GM12875 (cell line): ENCODE measurements around the gene RMND1.

ENCODE experiments used
- H3K4me3 ChIP-seq: one replicate; pipeline ENCODE4 v1.5.1; 2011; ENCODE audit warnings: low read depth, low read length, control low read depth
- TF ChIP-seq, protein P1 (sequence below): IDR thresholded peaks from 2 replicates; pipeline ENCODE4 v1.5.1; 2011; ENCODE audit warnings: low read depth, mild to moderate bottlenecking, control low read depth, inconsistent platforms, low read length, moderate library complexity, borderline replicate concordance; ENCODE audit not compliant: insufficient read depth

RMND1 gene

DNA sequence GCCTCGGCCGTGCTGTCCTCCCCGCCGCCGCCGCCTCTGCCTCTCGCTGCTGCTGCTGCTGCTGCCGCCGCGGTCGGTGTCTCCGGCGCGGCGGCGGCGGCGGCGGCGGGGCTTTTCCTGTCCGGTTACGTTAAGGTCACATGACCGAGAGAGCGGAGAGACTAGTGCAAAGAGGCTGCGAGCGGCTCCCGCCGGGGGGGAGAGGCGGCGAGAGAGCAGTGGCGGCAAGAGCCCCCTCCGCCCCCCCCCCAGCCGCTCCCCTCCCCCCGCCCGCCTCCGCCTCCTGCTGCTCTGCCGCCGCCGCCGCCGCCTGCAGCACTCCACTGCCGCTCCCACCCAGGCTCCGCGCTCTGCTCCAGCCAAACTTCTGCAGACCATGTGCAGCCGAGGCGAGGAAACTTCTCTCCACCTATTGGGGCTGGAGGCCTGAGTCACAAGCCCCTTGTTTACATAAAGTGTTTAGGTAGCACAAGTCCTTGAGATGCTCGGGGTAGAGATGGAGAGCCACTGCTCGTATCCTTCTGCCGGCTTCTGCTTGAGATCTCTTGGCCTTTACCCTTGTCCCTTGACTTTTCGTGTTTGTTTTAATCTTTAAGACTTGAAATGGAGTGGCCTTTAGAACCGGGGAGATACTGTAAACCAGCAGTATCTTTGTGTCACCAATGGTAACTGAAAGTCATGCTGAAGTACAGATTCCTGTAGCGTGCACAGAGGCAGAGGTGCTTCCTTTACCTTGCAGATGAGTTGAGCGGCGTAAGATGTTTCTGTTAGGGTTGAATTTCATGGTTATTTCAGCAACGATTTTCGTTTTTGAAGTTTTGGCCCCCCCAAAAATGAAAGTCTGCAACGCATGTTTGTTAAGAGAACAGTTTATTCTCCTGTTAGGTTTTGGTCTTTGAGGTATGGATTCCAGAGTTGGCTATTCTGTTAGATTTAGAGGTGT is 60.2 kb downstream of the RMND1 start, which contains the start of gene ZBTB2:
Gene ZBTB2 (minus strand): TSS at position 89 of the 943 bp plus-strand sequence. CDS start 17,922 bp downstream, outside the sequence.
- TF ChIP-seq, protein P1, sequence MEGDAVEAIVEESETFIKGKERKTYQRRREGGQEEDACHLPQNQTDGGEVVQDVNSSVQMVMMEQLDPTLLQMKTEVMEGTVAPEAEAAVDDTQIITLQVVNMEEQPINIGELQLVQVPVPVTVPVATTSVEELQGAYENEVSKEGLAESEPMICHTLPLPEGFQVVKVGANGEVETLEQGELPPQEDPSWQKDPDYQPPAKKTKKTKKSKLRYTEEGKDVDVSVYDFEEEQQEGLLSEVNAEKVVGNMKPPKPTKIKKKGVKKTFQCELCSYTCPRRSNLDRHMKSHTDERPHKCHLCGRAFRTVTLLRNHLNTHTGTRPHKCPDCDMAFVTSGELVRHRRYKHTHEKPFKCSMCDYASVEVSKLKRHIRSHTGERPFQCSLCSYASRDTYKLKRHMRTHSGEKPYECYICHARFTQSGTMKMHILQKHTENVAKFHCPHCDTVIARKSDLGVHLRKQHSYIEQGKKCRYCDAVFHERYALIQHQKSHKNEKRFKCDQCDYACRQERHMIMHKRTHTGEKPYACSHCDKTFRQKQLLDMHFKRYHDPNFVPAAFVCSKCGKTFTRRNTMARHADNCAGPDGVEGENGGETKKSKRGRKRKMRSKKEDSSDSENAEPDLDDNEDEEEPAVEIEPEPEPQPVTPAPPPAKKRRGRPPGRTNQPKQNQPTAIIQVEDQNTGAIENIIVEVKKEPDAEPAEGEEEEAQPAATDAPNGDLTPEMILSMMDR: no peak

DNA sequence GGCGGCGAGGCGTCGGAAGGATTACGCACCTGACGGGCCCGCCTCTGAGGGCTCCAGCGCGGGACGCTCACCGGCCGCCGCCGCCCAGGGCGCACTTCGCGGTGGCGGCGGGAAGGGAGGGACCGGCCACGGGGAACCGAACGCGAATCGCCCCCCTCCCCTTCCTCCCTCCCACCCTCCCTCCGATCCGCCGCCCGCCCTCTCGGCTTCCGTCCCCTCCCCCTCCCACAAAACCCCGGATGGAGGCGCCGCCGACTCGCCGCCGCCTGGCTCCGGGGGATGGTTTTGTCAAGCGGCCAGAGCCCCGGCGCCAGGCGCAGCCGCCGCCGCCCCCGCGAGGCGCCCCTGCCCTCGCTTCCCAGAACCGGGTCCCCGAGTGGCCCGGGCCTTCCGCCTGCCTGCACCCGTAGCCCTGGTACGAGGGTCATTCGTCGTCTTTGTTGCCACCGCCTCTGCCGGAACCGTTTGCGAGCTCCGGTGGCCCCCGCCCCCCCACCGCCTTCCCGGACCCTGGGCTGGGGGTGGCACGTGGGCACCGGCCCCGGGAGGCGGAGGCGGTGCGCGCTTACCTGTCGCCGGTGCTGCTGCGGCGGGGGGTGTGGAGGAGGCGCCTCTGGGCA is 61.0 kb downstream of the RMND1 start:
- peak overlapping the region; percentile 83 for H3K4me3 ChIP-seq
- TF ChIP-seq, protein P1: no peak

More for the DNA sequence above, 60.2 kb downstream of the RMND1 start, which contains the start of gene ZBTB2:
- H3K4me3 ChIP-seq: peak within 1 kb of the TSS; percentile 83

DNA sequence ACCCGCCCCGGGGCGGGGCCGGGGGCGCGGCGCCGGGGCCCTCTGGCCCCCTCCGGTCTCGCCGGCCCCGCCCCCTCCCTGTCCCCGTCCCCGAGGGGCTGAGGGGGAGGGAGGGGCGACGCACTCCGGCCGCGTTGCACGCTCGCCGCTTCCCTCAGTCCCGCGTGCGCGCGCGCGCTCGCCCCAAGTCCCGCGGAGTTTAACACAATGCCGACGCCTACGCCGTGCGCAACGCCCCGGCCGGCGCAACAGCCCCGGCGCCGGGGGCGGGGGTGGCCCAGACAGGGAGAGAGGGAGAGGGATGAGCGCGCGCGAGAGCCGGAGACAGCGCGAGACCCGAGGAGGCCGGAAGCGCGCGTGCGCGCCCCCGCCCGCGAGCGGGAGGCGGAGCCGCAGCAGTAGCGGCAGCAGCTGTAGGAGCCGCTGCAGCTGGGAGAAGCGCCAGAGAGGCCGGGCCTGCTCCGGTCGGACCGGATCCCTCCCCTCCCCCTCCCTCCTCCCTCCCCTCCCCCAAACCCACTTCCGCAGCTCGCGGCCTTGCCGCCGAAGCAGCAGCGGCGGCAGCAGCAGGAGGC is 61.6 kb downstream of the RMND1 start:
- H3K4me3 ChIP-seq: peak overlapping the region; percentile 83

DNA sequence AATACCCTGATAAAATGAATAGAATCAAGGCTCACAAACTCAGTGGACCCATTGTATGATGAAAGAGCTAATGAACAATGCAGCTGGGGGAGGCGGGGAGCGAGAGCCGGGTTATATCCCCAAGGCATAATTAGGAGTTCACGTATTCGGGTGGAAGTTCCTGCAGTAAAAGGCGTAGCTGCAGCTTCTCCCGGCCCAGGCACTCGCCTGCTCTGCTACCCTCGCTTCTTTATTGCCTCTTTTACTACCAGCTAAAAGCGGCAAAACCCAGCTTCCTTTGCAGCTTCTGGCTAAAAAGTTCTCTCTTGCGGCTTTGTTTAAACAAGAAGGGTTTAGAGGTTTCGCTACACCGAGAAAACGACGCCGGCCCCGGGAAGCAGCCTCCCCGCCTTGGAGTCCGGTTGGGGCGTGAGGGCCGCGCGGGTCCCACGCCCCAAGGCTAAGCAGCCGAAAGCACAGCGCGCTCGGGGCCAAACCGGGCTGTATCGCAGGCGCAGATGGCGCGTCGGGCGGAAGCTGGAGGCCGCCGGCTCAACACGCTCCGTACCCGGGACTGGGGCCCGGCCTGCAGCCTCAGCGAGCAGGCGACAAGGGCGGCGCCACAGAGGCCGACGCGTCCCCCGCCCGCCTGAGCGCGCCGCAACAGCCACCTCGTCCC is 62.2 kb downstream of the RMND1 start:
- TF ChIP-seq, protein P1: no peak
- H3K4me3 ChIP-seq: peak overlapping the region; percentile 71

More for the DNA sequence above, 61.6 kb downstream of the RMND1 start:
- TF ChIP-seq, protein P1: no peak

DNA sequence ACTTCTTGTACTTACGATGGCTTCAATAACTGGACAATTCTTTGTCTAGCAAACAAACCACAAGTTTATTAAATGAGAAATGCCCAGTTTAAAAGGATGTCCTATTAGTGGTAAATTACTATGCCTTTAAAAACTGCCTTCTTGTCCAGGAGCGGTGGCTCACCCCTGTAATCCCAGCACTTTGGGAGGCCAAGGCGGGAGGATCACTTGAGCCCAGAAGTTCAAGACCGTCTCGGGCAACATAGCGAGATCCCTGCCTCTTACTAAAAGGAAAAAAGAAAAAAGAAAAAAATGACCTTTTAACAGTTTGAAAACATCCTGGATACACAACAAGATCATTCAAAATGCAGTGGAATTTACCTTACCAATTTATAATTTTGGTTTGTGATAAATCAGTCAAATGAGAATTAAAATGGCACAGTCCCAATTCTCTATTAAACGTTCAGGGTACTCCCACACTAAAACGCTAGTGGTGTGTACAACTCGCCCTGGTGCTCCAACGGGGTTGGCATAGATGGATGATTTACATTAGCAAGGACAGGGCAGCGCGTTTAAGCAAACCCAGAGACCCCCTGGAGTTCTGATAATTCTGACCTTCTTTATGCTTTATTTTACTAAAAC is 62.8 kb downstream of the RMND1 start:
- peak overlapping the region; percentile 71 for H3K4me3 ChIP-seq
- TF ChIP-seq, protein P1: no peak

DNA sequence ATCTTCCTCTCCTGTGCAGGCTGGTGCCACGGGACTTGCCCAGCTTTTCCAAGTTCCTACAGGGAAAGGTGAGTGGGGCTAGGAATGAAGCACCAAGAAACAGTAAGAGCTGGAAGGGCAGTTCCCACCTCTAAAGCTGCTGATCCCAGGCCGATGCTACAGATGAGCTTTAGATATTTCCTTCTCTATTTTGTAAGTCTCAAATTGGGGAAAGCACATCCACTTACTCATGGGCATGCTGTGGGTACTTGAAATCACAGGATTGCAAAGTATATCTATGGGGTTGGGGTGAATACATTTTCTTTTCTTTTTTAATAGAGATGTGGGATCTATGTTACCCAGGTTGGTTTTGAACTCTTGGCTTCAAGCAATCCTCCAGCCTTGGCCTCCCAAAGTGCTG is 63.7 kb downstream of the RMND1 start:
- TF ChIP-seq, protein P1: no peak
- no peak overlapping the region for H3K4me3 ChIP-seq
